Iris pigment epithelial cell (primary cell): ENCODE results near the gene PLCH2.

Experiments used
- DNase-seq: peaks from one replicate; pipeline ENCODE4 v3.0.0-alpha.2; 2011; ENCODE audit warnings: low read depth

PLCH2 gene

DNA sequence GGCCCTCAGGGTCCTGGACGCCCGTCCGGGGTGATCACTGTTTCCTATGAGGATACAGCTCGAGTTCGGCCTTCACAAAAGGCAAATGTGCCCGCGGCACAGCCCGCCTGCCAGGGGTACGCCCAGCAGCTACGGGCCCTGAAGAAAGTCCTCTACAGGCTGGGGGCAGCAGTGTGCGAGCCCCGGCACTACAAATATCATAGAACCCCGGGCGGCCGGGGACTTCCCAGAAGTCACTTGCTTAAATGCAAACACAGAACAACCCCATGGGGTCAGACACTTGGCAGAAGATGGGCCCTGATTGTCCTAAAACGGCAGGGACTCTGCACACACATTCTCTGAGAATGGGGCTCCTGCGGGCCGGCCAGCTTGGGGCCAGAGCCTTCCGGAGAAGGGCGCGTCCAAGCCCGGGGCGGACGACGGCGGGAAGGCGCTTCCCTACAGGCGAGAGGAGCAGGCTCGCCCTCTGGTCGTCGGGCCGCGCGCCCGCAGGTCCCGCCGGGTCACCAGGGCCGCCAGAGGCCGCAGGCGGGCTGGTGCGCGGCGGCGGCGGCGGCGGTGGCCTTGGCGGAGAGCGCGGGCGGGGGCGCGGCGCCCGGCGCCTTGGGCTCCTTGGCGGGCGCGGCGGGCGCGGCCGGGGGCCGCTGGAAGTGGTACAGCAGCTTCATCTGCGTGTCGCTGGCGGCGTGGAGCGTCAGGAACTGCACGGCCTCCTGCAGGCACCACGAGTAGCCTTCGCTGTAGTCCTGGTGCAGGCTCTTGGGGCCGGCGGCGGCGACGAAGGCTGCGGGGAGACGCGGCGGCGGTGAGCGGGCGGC, 53.1 kb downstream of the PLCH2 start:
- no peak for DNase-seq

GRCh38 chr1:2529784-2530512, 53.9 kb downstream of the PLCH2 start, which contains the start of gene HES5:
HES5 (minus strand) TSS chr1:2530263; CDS start chr1:2530164, 99 bp downstream.
- DNase-seq, result peak; percentile 22

- no peak for DNase-seq
These were observed 54.6 kb downstream of the PLCH2 start for GRCh38 chr1:2530513-2531361.

DNA sequence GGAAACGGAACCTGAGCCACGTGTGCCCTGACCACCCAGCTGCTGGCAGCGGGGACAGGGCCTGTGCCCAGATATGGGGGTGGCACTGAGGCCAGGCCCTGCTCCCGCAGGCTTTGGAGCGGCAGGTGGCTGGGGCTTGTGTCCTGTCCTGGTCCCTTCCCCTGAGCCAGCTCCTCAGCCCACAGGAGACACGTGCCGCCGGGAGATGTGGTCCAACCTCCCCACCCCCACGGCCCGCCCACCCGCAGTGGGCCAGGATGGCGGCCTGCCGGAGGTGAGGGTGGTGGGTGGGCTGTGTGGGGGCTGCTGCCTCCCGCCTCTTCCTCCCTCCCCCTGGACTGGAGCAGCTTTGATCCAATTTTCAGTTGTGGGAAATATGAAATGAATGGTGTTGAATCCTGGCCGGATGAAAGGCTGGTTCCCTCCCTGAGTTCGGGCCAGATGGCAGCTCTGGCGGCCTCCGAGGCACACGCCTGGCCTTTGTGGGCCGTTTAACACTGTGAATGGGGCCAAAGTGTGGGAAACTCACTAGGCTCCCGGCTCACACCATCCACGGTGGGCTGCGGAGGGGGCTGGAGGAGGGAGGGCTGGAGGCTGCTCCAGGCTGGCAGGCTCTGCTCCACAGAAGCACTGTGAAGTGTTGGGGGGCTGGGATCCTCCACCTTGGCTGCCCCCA, 56.5 kb downstream of the PLCH2 start:
- no peak for DNase-seq

DNA sequence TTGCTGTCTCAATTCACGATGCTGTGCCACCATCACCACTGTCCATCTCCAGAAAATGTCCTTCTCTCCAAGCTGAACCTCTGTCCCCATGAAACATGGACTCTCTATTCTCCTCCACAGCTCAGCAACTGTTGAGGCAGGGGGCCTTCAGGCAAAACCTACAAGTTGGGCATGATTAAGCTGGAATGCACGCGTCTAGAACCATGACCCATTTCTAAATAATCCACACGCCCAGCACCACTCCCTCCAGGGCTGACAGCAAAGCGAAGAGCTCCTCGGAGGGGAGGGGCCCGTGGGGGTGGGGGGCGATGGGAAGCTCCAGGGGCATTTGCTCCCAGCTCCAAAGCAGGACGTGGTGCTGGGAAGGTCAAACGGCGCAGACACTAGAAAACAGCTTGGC, 57.3 kb downstream of the PLCH2 start:
- peak; percentile 35 for DNase-seq

DNA sequence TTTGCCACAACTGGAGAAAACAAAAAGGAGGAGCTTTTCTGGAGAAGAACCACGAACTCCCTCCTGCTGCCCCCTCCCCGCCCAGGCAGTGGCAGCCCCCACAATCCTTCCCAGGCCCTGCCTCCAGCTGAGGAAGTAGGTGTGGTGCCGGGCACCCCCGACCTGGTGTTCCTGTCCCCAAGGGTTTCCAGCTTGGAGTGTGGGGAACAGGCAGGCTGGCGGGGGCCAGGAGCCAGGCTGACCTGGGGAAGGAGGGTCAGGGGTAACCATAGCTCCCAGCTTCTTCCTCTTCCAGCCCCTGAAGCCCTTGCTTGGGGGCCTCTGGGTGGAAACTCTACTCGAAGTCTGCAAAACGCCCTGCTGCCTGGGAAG, 58.2 kb downstream of the PLCH2 start:
- DNase-seq, result no peak

- DNase-seq, result peak; percentile 78
These were observed 58.8 kb downstream of the PLCH2 start for GRCh38 chr1:2534687-2535441.

- DNase-seq, result no peak
These were observed 59.4 kb downstream of the PLCH2 start for GRCh38 chr1:2535455-2535854.

- no peak for DNase-seq
These were observed 59.9 kb downstream of the PLCH2 start for GRCh38 chr1:2535981-2536380.

- DNase-seq, result no peak
These were observed 61.7 kb downstream of the PLCH2 start for GRCh38 chr1:2537784-2538115.

- DNase-seq, result no peak
These were observed 62.3 kb downstream of the PLCH2 start for GRCh38 chr1:2538376-2538775.

DNA sequence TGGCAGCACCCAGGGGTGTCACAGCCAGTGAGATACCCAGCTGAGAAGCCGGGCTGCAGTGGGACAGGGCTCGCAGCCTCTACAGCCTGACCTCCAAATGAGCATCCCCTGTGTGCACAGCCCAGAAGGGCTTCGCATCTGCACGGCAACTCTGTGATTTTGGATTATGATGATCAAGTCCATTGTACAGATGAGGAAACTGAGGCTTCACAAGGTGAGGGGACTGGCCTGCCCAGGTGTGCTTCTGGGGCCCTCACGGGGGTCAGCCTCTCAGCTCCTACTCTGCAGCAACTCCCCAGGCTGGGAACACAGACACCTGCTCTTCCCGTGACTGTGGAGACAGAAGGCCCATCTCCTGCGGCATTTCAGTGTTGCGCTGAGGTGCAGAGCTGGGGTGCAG, 62.8 kb downstream of the PLCH2 start:
- no peak for DNase-seq

- no peak for DNase-seq
These were observed 63.3 kb downstream of the PLCH2 start for GRCh38 chr1:2539312-2539907.

GRCh38 chr1:2540816-2541492, 64.9 kb downstream of the PLCH2 start:
- no peak for DNase-seq

DNA sequence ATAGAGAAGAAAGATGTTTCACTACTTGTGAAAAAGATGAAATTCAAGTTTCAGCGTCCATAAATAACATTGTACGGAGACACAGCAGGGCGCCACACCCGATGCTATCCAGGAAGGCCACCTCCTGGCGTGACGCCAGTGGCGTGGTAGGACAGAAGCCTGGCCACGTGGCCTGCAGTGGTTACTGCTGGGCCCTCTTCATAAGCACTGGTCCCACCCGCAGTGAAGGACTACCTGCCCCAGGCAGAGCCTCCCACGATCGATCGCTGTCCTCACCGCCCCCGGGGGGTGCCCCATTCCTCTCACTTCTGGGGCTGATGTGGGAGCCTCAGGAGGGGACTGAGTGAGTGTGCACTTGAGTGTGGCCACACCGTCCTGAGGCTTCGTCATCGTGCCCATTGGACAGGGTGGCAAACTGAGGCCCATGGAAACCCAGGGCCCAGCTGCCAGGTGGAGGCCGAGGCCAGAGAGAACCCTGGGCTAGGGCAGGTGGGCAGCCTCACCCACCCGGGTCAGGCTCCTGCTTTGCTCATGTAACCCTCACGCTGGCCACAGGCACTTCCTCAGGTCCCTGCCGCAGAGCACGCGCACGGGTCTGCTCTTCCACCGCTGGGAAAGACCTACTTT, 65.6 kb downstream of the PLCH2 start:
- DNase-seq, result no peak

DNA sequence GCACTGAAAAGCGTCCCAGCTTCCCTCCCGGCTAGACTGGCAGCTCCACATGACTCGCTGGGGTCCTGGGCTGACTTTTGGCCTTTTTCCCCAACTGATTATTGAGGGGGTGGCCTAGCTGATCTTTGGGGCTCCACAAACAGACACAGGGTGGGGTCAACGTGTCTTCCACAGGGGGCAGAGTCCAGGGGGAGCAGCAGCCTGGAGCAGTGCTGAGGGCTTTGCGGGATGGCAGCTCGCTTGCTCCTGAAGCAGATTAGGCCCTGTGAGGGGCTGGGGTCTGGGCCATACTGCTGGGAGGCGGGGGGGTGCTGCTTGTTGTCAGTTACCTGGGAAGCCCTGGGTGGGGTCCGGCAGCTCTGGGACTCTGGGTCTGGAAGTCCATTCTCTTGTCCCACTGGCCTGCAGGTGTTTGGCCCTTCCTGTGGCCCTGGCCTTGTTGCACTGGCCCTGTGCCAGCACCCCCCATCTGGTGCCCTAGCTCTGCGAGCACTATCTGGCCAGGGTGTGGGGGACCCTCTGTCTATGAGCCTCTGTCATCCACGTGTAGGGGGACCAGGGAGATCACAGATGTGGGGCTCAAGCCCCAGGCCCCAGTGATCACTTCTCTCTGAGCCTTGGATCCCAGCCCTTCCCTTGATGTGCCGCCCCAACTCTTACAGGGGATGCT, 66.3 kb downstream of the PLCH2 start:
- no peak for DNase-seq

- DNase-seq, result no peak
These were observed 67.5 kb downstream of the PLCH2 start for GRCh38 chr1:2543543-2544092.

GRCh38 chr1:2544093-2544874, 68.2 kb downstream of the PLCH2 start:
- DNase-seq, result peak; percentile 44
